PC-3 (cell line): ENCODE measurements around the gene TMEM130. TPM values are rescaled to one million over a fixed set of nuclear protein-coding genes. Genes with fewer than 3 reads are reported as not detected.
A peak's percentile ranks its signal among the peaks of the same experiment; 100 is the strongest.

Experiments
- ATAC-seq: fragments of 200-7000 bp; cut with Tn5 transposase; 2 replicates; pipeline ENCODE4 v1.9.1; 2020; ENCODE audit warnings: mild to moderate bottlenecking, moderate library complexity
- BruUV-seq: library from RNA; stranded (reverse); fragments of 400-500 nt; replicated peaks from 2 replicates; lab custom pipeline; 2021; lab: Mats Ljungman, UMichigan
- CTCF ChIA-PET: fragments of 300-600 bp; sonication (Branson Sonifier 250); formaldehyde crosslinking; loops from one replicate; lab custom pipeline; 2022; ENCODE audit warnings: antibody characterized with exemption; lab: Charles Lee
- POLR2A ChIA-PET: fragments of 300-600 bp; sonication (Branson Sonifier 250); formaldehyde crosslinking; loops from one replicate; lab custom pipeline; 2022; ENCODE audit warnings: antibody characterized with exemption; ENCODE audit not compliant: unreplicated experiment; lab: Charles Lee
- DNase-seq: peaks from one replicate; pipeline ENCODE4 v3.0.0-alpha.2; 2015
- H2AFZ ChIP-seq: fragments of 300-600 bp; sonication (generic); 2 replicates; pipeline ENCODE4 v1.6.0; 2016; ENCODE audit warnings: antibody characterized with exemption, low read length
- H3F3A ChIP-seq: fragments of 300-600 bp; sonication (generic); one replicate; pipeline ENCODE4 v1.6.0; 2017; ENCODE audit warnings: antibody characterized with exemption, low read length, control low read depth, mild to moderate bottlenecking; ENCODE audit not compliant: unreplicated experiment
- H3K27ac ChIP-seq: fragments of 300-600 bp; sonication (generic); 2 replicates; pipeline ENCODE4 v1.5.1; 2016; ENCODE audit warnings: mild to moderate bottlenecking, low read length
- H3K27me3 ChIP-seq: fragments of 300-600 bp; sonication (generic); 2 replicates; pipeline ENCODE4 v1.6.1; 2016; ENCODE audit warnings: low read length, mixed read lengths
- H3K36me3 ChIP-seq: fragments of 300-600 bp; sonication (generic); 2 replicates; pipeline ENCODE4 v1.6.1; 2016; ENCODE audit warnings: low read depth, mixed run types, low read length, mixed read lengths
- H3K4me1 ChIP-seq: fragments of 300-600 bp; sonication (generic); 2 replicates; pipeline ENCODE4 v1.5.1; 2016; ENCODE audit warnings: low read length; ENCODE audit not compliant: insufficient read depth
- H3K4me2 ChIP-seq: fragments of 300-600 bp; sonication (generic); 2 replicates; pipeline ENCODE4 v1.6.0; 2016; ENCODE audit warnings: low read length
- H3K4me3 ChIP-seq: fragments of 300-600 bp; sonication (generic); 2 replicates; pipeline ENCODE4 v1.5.1; 2016; ENCODE audit warnings: mild to moderate bottlenecking, low read length, mixed read lengths
- H3K79me2 ChIP-seq: fragments of 300-600 bp; sonication (generic); 2 replicates; pipeline ENCODE4 v1.6.1; 2017; ENCODE audit warnings: low read length, mixed read lengths
- H3K9ac ChIP-seq: fragments of 300-600 bp; sonication (generic); 2 replicates; pipeline ENCODE4 v1.6.0; 2016; ENCODE audit warnings: mild to moderate bottlenecking, low read length
- H3K9me2 ChIP-seq: fragments of 300-600 bp; sonication (generic); replicated peaks from 2 replicates; pipeline ENCODE4 v1.6.1; 2016; ENCODE audit warnings: mixed run types, low read length, mixed read lengths
- H3K9me3 ChIP-seq: fragments of 300-600 bp; sonication (generic); 2 replicates; pipeline ENCODE4 v1.6.1; 2016; ENCODE audit warnings: low read length, mixed read lengths
- H4K20me1 ChIP-seq: fragments of 300-600 bp; sonication (generic); 2 replicates; pipeline ENCODE4 v1.6.1; 2016; ENCODE audit warnings: low read length, mixed read lengths
- EZH2 ChIP-seq: fragments of 300-600 bp; sonication (generic); IDR thresholded peaks from one replicate; pipeline ENCODE4 v1.6.1; 2017; ENCODE audit warnings: antibody characterized with exemption, mild to moderate bottlenecking, low read length; ENCODE audit not compliant: unreplicated experiment
- EZH2phosphoT487 ChIP-seq: fragments of 300-600 bp; sonication (generic); IDR thresholded peaks from 2 replicates; pipeline ENCODE4 v1.6.1; 2018; ENCODE audit warnings: mild to moderate bottlenecking, antibody characterized with exemption, low read length, borderline replicate concordance
- intact Hi-C: fragments of 100-400 bp; cut with micrococcal nuclease; formaldehyde crosslinking; loops from 2 replicates; pipeline ENCODE4 v1.9.0; 2023
- total RNA-seq: library from RNA; depleted of rRNA; stranded (reverse); fragments of >200 nt; gene quantifications from 2 replicates; pipeline ENCODE4 v1.2.3, GENCODE V29; 2014
- TF ChIP-seq, protein P1 (sequence below): fragments of 300-600 bp; sonication (generic); conservative IDR thresholded peaks from 2 replicates; pipeline ENCODE4 v1.5.1; 2017; ENCODE audit warnings: antibody characterized with exemption, low read depth, mild to moderate bottlenecking, low read length

The TMEM130 gene
- total RNA-seq, 1 experiment from 2014 or later = not detected

DNA sequence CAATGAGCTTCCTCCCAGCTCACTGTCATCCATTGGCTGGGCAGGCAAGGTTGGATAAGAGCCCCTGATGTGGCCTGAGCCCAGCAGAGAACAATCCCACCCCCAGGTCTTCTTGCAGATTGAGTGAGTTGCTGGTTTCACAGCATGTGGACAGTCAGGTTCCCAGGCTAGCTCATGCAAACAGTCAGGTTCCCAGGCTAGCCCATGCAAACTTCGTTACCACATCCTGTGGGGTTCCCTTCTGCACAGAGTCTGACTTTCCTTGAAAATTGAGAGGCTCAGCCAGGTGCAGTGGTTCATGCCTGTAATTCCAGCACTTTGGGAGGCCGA lies 67.1 kb downstream of the TMEM130 start:
- ATAC-seq (no peak), DNase-seq (no peak)
- Histone ChIP-seq H3F3A (no peaks in the 10 kb centered on the region), H3K9ac (no peak overlapping the region), H3K9me2 (no peaks in the 10 kb centered on the region), H4K20me1 (no peaks in the 10 kb centered on the region), H2AFZ (no peak overlapping the region), H3K4me2 (no peak overlapping the region), H3K4me1 (no peaks in the 10 kb centered on the region), H3K9me3 (peaks cover 7% of the 10 kb centered on the region; the same call in 1 of the 2 replicates), H3K27me3 (no peaks in the 10 kb centered on the region), H3K27ac (no peak overlapping the region), H3K79me2 (no peaks in the 10 kb centered on the region), H3K4me3 (no peak overlapping the region), H3K36me3 (no peaks in the 10 kb centered on the region)
- TF ChIP-seq EZH2 (no peak), EZH2phosphoT487 (no peak)
- TF ChIP-seq, protein P1, sequence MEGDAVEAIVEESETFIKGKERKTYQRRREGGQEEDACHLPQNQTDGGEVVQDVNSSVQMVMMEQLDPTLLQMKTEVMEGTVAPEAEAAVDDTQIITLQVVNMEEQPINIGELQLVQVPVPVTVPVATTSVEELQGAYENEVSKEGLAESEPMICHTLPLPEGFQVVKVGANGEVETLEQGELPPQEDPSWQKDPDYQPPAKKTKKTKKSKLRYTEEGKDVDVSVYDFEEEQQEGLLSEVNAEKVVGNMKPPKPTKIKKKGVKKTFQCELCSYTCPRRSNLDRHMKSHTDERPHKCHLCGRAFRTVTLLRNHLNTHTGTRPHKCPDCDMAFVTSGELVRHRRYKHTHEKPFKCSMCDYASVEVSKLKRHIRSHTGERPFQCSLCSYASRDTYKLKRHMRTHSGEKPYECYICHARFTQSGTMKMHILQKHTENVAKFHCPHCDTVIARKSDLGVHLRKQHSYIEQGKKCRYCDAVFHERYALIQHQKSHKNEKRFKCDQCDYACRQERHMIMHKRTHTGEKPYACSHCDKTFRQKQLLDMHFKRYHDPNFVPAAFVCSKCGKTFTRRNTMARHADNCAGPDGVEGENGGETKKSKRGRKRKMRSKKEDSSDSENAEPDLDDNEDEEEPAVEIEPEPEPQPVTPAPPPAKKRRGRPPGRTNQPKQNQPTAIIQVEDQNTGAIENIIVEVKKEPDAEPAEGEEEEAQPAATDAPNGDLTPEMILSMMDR = no peak
- ChIA-PET CTCF (no interaction called here), POLR2A (no interaction called here)
- BruUV-seq = no TSS peak
- intact Hi-C loops = no loop called here

DNA sequence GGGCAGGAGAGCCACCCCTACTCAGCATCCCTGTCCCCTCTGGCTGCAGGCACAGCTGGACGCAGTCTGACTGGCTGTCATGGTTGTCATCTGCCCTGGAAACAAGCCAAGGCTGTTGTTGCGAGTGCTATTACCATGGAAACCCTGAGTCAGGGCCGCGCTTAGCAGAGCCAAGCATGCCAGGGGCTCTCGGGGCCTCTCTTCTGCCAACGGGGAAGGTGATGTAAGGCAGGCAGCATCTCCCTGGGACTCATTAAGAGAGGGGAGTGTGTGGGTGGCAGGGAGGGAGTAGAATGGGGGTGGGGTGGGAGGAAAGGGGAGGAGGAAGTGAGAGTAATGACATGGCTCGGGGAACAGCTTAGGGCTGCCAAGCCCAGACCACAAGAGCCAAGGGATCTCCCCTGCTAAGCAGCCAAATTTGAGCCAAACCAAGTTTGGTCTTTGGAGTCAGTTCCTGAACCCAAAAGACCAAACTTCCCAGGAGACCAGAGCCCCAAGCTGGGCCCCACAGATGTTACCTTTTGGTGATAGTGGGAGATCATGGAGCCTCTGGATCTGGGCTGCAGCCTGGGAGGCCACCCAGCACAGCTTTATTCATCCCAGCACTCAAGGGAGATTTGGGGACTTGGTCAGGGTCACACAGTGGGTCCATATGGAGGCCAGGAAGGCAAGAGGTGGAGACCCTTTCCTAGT lies 67.6 kb downstream of the TMEM130 start:
- Histone ChIP-seq H3K9me2 (no peaks in the 10 kb centered on the region), H3K4me1 (no peaks in the 10 kb centered on the region), H3F3A (no peaks in the 10 kb centered on the region), H3K4me2 (no peak overlapping the region), H2AFZ (no peak overlapping the region), H3K9me3 (peaks cover 7% of the 10 kb centered on the region; the same call in 1 of the 2 replicates), H3K4me3 (no peak overlapping the region), H3K9ac (no peak overlapping the region), H3K36me3 (no peaks in the 10 kb centered on the region), H3K79me2 (no peaks in the 10 kb centered on the region), H3K27me3 (no peaks in the 10 kb centered on the region), H3K27ac (no peak overlapping the region), H4K20me1 (no peaks in the 10 kb centered on the region)
- no peak for TF ChIP-seq EZH2
- TF ChIP-seq, protein P1 = no peak
- no peak for TF ChIP-seq EZH2phosphoT487
- ChIA-PET POLR2A (no interaction called here), CTCF (no interaction called here)
- BruUV-seq = no TSS peak
- DNase-seq = peak; percentile 10
- intact Hi-C loops = no loop called here
- no peak for ATAC-seq

DNA sequence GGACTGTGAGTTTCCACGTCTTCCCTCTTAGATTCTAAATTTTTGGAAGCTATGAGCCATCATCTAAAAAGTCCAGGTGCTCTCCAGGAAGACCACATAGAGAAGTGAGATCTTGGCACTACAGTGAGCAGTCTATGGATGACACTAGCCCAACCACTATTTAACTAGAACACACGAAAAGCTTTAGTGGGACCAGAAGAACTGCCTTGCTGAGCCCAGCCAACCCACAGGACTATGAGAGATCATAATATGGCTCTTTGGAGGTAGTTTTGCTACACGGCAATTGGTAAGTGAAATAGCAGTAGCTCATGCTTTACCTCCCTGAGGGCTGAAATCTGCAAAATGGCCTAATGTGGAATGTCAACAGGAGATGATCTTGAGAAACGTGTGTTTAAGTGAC lies 68.8 kb downstream of the TMEM130 start:
- DNase-seq = no peak
- H2AFZ ChIP-seq = no peak overlapping the region
- no peaks in the 10 kb centered on the region for H3F3A ChIP-seq
- H3K4me2 ChIP-seq = no peak overlapping the region
- ChIA-PET CTCF (no interaction called here), POLR2A (no interaction called here)
- H3K27me3 ChIP-seq = no peaks in the 10 kb centered on the region
- H3K9me2 ChIP-seq = no peaks in the 10 kb centered on the region
- H3K79me2 ChIP-seq = no peaks in the 10 kb centered on the region
- no peak overlapping the region for H3K27ac ChIP-seq
- H3K9me3 ChIP-seq = peaks cover 7% of the 10 kb centered on the region; the same call in 1 of the 2 replicates
- TF ChIP-seq, protein P1 = no peak
- no peak for TF ChIP-seq EZH2
- no peak for TF ChIP-seq EZH2phosphoT487
- no TSS peak for BruUV-seq
- H4K20me1 ChIP-seq = no peaks in the 10 kb centered on the region
- no peaks in the 10 kb centered on the region for H3K36me3 ChIP-seq
- H3K4me3 ChIP-seq = no peak overlapping the region
- ATAC-seq = no peak
- no peaks in the 10 kb centered on the region for H3K4me1 ChIP-seq
- intact Hi-C loops = no loop called here
- no peak overlapping the region for H3K9ac ChIP-seq
